Brain pericyte (primary cell): ENCODE results near the gene PM20D2.

Experiments used
- DNase-seq: peaks from one replicate; pipeline ENCODE4 v3.0.0-alpha.2; 2012; ENCODE audit warnings: low read depth, low spot score

PM20D2 gene

DNA sequence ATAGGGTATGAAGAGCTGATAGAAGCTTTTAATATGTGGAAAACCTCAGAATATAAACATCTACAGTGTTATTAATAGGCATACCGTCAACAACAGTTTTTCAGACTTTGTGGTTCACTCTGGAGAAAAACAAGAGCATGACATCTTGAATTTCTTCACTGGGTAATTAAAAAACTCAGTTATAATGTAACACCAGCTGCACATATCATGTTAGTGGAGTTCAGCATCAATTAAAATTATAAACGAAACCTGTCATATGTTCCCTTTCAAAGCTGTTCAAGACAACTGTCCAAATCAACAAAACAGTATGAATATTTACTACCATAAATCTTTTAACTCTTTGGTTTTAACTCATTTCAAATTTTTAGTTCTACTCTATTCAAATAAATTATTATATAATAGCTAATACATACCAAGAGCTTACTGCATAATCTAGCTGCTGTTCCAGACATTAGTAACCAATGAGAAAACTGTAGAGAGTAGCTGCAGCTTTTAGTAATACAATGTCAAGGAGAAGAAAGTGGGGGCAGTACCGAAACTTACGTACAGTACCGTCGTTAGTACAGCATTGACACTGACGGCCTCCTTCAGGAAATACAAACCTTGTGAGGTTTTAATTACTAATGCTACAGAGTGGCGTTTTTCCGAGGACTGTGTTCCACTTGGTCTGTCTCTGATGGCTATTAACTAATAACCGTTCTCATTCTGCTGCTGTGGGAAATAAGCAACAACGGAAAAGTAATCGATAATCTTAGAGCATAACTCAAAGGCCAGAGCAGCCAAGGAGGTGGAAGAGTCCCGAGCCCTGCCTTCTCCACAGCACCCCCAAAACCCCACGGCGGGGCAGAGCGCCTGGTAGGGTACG lies 532 bp upstream of the PM20D2 start:
- no peak for DNase-seq

DNA sequence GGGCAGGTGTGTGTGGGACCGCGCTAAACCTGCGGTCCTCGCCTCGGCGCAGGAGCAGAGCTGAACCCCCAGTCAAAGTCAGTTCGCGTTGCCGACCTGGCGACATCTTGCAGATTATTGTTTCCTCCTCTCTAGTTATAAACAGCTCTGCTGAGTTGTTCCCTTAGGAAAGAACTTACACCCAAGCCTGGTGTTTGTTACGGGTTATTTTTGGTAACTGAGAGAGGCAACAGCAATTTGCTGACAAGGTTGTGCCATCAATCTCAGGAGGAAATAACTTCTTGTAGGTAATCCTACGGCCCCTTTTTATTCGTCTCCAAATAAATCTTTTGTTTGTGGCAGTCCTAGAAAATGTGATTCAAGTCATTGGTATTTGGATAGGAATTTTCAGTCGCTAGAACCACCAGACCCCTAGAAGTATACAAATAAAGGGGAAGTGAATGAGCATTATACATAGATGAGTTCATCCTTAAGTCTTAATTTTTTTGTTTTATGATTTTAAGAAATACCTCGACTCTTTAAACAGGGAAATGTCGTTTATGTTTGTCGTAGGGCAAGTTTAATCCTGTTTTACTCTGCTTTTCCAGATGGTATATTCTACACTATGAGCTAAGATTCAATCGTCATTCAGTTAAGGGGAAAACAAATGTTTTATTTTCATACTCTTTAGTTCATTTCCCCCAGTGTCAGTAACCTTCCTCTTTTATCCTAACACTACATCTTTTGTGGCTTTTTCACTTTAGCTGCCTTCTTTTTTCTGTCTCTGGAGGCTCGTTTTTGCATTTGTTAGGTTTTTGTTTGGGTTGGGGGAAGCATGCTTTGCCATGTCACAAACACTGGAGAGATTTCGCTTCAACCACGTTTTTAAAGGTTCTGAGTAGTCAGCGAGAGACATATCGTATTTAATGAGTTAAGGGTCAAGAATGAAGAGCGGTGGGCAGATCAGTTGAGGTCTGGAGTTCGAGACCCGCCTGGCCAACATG lies 1.2 kb downstream of the PM20D2 start:
- DNase-seq, result no peak

GRCh38 chr6:89148016-89148750 lies 2.3 kb downstream of the PM20D2 start:
- DNase-seq, result no peak

GRCh38 chr6:89154131-89154530 lies 8.3 kb downstream of the PM20D2 start:
- no peak for DNase-seq

- no peak for DNase-seq
Observed at GRCh38 chr6:89160331-89161092, 14.7 kb downstream of the PM20D2 start.

DNA sequence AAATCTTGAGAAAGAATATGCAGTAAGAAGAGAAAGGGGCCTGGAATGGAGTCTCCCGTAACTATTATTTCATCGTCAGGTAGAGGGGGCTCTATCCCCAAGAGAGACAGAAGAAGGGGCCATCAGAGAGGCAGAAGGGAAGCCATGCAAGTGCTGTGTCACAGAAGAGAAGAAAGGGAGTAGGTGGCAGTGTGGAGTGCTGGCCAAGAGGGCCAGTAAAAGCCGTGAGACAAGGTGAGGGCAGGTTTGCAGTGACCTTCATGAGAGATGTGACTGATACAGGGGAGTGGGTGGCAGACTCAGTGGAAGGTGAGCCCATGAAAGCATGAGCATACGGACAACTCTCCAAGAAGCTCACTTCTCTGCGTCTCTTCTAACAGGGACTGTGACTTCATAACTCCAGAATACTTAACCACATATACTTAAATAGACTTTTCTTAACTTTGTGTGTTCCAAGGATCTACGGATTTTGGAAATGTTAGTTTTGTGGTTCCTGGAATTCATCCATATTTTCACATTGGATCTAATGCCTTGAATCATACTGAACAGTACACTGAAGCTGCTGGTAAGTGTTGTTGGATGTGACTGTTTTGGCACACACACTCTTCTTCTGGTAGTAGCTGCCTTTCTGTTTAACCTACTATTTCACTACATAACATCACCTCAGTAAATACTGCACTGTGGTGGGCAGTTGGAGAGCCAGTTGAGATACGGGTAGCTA lies 15.6 kb downstream of the PM20D2 start:
- DNase-seq, result no peak

GRCh38 chr6:89162047-89162371 lies 16.2 kb downstream of the PM20D2 start:
- DNase-seq, result no peak

GRCh38 chr6:89172131-89172530 lies 26.3 kb downstream of the PM20D2 start:
- no peak for DNase-seq

DNA sequence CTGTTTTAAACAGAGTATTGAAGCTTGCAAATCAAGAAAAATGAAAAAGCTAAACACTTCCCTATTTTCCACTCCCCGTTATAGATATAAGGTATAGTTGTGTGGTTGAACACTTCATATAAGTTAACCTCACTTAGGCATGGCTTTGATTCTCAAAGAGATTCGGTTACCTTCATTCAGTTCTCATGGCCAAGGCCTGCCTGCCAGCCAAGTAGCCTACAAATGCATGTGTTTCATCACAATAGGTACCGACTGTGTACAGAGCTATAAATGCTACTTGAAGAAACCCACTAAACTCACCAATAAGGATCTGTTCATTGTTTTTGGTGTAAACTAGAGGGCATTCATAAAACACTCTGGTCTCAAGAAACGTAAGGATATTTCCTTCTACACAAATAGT lies 27.8 kb downstream of the PM20D2 start:
- no peak for DNase-seq

GRCh38 chr6:89180112-89180511 lies 34.3 kb downstream of the PM20D2 start:
- no peak for DNase-seq

DNA sequence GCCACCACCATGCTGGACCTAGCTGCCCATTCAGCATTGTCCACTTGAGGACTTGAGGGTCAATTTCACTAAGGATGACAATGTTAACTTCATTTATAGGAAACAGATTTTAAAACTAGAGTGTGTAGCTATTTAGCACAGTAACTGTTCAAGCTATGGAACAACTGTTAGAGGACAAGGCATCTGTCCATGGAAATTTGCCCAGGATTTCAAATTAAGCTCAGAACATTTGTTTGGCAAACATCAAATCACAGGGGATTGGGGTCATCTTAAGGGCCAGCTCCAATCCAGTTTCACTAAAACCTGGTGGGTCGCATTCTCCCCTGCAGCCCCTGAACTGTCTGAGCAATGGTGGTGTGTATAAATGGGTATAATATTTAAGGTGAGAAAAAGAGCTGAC lies 35.1 kb downstream of the PM20D2 start:
- DNase-seq, result no peak

GRCh38 chr6:89183294-89183693 lies 37.4 kb downstream of the PM20D2 start:
- DNase-seq, result no peak

DNA sequence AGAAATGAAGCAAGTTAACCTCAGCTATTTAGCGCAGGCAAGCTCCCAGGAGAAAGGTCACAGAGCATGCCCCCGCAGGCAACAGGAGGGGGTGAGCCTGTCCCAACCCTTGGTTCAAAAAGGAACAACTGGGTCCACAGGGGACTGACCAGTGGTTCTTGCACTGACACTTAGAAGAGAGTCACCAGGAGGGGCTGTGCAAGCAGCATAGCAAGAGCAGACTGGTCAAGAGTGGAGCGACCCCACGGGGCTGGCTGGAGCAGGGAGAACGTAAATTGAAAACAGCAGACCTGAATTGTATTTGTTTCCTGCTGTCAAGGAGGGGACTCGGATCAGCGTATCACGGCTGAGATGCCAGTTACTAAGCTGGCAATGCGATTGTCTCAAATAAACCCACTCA lies 38.5 kb downstream of the PM20D2 start:
- no peak for DNase-seq

- DNase-seq, result no peak
Observed at GRCh38 chr6:89186762-89187161, 40.9 kb downstream of the PM20D2 start.

- no peak for DNase-seq
Observed at GRCh38 chr6:89187504-89187903, 41.6 kb downstream of the PM20D2 start.

GRCh38 chr6:89190741-89191140 lies 44.9 kb downstream of the PM20D2 start:
- no peak for DNase-seq

- no peak for DNase-seq
Observed at GRCh38 chr6:89194559-89194958, 48.7 kb downstream of the PM20D2 start.

- no peak for DNase-seq
Observed at GRCh38 chr6:89197141-89197540, 51.3 kb downstream of the PM20D2 start.

GRCh38 chr6:89198235-89198634 lies 52.4 kb downstream of the PM20D2 start:
- DNase-seq, result no peak

- no peak for DNase-seq
Observed at GRCh38 chr6:89199579-89199978, 53.7 kb downstream of the PM20D2 start.
